Fibroblast of skin of scalp (primary cell): ENCODE measurements around the gene ZNF571. TPM values are rescaled to one million over a fixed set of nuclear protein-coding genes. Genes with fewer than 3 reads are reported as not detected.

ENCODE experiments used
- DNase-seq: peaks from one replicate; pipeline ENCODE4 v3.0.0-alpha.2; 2013
- polyA plus RNA-seq, 2 experiments: library from polyadenylated mRNA; unstranded; fragments of 120-200 nt; gene quantifications; one replicate each; pipeline ENCODE4 v1.2.1, GENCODE V29; 2013; ENCODE audit not compliant: insufficient read length in 2 of 2

ZNF571 gene
- polyA plus RNA-seq (2013, experiment 1 of 2; ENCODE audit: insufficient read length), result 2.4 TPM
- polyA plus RNA-seq (2013, experiment 2 of 2; ENCODE audit: insufficient read length), result 2.3 TPM

DNA sequence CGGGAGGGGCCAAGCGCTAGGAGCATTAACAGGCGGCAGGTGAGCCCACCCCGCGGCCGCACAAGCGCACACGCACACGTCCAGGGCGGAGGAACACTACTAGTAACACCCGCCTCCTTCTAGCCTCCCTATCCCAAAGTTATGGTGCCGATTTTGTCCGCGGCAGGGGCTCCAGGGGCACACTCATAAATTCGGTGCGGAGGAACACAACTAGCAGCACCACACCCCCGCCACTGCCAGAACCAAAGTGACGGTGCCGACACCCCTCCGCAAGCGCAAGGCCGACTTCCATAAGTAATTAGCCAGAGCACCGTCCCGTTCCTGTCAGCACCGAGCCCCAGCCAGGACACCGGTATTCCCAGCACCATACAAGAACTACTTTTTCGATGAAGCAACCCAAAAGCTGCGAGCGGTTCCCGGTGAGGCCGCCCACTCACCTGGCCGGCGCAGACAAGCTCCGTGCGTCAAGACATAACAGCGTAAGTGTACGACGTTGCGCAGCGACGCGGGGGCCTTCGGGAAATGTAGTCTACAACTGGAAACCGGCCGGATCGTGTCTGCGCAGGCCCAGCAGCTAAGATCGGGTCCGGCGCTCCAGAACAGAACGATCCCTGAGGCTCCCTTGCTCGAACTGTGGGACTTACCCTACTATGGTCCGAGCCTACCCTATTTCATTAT lies at the start of gene ZNF571, which contains the start of gene ZNF540:
ZNF571 (minus strand) TSS at position 489 of the 678 bp plus-strand sequence. CDS start 8,116 bp downstream, outside the sequence.
ZNF540 (plus strand) TSS at position 573 of the 678 bp plus-strand sequence. CDS start 3,572 bp downstream, outside the sequence.
- peak; percentile 87 for DNase-seq

DNA sequence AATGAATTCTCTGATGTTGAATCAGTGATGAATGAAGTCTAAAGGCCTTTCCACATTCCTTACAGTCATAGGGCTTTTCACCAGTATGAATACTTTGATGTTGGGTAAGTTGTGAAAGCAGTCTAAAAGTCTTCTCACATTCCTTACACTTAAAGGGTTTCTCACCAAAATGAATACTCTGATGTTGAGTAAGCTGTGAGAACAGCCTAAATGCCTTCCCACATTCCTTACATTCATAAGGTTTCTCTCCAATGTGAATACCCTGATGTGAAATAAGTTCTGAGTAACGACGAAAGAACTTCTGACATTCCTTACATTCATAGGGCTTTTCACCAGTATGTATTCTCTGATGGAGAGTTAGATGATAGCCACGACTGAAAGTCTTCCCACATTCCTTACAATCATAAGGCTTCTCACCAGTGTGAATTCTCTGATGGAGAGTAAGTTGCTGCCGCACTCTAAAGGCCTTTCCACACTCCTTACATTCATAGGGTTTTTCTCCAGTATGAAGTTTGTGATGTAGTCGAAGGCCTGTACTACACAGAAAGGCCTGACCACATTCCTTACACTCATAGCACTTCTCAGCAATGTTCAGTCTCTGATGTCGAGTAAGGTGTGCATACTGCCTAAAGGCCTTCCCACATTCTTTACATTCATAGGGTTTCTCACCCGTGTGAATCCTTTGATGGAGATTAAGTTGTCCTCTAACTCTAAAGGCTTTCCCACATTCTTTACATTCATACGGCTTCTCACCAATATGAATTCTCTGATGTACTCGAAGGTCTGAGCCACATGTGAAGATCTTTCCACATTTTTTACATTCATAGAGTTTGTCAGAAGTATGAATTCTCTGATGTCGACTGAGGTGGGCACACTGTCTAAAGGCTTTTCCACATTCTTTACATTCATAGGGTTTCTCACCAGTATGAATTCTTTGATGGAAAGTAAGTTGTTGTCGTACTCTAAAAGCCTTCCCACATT lies 40.8 kb upstream of the ZNF571 start:
- peak; percentile 3 for DNase-seq

DNA sequence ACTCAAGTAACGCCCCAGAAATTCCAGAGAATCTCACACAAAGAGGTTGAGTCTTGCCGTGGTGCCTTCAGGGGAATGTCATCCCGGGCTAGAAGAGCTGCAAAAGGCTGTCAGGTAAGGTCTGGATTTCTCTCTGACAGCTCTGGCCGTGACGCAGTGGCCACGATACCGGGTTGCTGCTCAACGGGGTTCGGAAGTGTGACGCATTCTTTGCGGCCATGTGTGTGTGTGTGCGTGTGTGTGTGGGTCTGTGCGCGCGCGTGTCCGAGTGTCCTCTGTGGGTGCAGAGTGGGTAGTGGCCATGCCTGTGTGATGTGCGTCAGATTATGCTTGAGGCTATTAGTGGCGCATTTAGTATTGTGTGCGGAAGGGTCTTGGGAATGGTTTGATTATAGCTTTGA lies 390 bp upstream of the ZNF571 start:
- DNase-seq, result no peak

DNA sequence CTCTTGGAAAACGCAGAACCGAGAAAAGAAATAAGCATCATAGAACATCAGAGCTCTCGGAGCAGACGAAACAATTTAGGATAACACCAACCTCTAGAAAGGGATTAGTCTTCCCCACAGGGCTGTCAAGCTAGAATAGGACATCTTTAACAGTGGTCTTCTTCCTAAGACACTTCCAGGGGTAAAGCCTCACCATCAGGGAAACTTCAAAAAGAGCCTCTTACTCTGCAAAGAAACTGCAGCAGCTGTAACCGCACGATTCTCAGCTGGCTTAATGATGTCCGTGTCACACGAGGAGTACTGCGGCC lies 642 bp downstream of the ZNF571 start:
- DNase-seq, result no peak

DNA sequence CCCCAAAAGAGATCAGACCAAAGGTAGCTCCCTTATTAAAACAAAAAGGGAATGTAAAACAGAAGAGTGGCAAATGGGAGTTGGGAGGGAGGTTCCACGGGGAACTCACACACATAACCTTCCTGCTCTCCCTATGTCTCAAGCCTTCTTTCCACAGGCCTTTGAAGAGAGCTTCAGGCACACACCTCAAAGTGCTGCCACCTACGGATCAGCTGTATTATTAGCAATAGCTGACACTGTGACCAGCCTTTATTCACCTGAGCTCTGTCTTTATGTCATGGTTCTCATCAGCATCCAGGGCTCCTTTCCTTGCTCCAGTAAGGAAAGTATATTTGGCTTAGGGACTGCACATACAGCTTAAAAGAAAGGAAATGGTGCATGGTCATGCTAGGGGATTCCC lies 11.3 kb downstream of the ZNF571 start:
- no peak for DNase-seq

DNA sequence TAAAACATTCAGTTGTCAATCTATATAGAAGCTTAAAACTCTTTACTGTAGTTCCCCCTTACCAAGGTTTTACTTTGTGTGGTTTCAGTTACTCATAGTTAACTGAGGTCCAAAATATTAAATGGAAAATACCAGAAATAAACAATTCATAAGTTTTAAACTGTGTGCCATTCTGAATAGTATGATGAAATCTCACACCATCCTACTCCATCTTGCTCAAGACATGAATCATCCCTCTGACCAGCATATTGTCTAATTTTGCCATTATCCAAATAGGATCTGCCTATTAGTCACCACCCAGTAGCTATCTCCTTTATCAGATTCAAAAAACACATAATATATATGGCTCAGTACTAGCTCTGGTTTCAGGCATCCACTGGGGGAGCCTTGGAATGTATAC lies 22.4 kb downstream of the ZNF571 start:
- DNase-seq, result no peak

DNA sequence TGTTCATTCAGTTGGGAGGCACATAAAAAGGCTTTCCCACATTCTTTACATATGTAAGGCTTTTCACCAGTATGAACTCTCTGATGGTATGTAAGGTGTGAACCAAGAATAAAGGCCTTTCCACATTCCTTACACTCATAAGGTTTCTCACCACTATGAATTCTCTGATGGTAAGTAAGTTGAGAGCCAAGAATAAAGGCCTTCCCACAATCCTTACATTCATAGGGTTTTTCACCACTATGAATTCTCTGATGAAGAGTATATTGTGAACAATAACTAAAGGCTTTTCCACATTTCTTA lies 29.3 kb downstream of the ZNF571 start:
- no peak for DNase-seq

DNA sequence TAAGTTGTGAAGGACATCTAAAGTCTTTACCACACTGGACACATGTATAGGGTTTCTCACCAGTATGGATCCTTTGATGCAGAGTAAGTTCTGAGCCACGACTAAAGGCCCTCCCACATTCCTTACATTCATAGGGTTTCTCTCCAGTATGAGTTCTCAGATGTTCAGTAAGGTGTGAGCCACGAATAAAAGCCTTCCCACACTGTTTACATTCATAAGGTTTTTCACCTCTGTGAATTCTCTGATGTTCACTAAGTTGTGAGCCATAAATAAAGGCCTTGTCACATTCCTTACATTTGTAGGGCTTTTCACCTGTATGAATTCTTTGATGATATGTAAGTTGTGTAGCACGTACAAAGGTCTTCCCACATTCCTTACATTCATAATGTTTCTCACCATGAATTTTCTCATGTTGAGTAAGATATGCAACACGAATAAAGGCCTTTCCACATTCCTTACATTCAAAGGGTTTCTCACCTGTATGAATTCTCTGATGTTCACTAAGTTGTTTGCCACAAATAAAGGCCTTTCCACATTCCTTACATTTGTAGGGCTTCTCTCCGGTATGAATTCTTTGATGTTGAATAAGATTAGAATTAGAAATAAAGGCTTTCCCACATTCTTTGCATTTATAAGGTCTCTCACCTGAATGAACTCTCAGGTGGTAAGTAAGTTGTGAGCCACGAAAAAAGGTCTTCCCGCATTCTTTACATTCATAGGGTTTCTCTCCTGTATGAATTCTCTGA lies 29.8 kb downstream of the ZNF571 start:
- no peak for DNase-seq

DNA sequence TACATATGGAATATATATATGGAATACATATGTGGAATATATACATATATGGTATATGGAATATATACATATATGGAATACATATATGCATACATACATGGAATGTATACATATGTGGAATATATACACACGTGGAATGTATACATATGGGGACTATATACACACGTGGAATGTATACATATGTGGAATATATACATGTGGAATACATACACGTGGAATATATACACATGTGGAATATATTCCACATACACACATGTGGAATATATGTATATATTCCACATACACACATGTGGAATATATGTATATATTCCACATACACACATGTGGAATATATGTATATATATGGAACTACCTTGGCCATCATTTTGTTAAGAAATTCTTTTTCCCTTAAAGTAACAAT lies 31.1 kb downstream of the ZNF571 start:
- no peak for DNase-seq

DNA sequence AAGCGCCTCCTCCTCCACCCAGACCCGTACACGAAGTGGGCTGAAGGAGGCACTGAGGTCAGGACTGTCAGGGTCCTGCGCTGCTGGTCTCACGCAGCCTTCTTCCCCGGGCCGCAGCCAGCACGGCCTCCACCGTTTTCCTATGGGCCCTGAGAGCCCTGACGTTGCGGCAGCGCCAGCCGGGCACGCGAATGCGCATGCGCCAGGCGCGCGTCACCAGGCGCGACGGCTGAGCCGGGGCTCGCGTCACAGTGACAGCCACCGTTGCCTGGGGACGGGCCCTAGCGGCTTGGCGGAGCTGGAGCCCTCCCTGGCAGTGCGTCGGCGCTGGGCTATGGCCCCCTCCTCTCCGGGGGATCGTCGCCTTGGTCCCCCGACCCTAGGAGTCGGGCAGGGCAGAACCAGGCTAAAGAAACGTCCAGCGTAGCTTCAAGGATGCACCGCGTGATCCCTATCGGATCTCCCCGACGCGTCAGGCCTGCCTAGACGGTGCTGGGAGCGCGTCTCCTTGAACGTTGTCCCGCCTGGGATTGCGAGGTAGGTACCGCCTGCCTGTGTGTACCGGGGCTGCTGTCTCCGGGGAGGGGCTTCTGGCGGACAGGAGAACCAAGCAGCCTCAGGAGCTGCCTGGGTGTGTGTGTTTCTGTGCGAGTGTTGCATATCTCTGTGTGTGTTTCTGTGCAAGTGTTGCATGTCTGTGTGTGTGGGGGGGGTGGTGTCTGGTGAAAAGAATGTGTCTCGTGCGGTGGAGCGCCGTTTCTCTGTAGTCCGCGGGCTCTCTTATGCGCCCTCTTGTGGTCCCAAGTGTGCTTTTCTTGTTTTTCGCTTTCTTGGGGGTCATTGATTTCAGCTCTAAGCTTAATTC lies 43.2 kb downstream of the ZNF571 start:
- peak; percentile 77 for DNase-seq

DNA sequence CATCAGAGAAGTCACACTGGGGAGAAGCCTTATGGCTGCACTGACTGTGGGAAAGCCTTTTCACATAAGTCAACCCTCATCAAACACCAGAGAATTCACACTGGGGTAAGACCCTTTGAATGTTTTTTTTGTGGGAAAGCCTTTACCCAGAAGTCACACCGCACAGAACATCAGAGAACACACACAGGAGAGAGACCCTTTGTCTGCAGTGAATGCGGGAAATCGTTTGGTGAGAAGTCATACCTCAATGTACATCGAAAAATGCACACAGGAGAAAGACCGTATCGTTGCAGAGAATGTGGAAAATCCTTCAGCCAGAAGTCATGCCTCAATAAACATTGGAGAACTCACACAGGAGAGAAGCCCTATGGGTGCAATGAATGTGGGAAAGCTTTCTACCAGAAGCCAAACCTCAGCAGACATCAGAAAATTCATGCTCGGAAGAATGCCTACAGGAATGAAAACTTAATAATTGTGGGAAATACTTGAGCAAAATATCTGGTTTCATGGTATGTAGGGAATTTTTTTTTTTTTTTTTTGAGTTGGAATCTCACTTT lies 57.1 kb downstream of the ZNF571 start:
- DNase-seq, result no peak

DNA sequence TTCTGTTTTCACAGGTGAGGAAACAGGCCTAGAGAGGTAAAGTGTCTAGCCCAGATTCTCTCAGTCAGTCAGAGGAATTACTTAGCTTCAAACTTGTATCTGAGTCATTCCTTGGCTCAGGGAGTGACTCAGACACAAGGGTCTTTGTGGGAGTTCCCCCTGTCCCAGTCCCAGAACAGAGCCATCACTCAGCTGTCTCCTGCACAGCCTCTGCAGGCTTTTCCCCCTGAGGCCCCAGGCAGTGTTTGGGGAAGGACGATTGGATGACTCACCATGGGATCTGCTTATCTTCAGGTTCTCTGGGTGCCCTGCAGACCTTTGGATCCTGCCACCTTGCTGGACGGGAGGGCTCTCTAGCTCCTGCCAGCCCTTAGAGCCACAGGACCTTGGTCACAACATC lies 74.7 kb downstream of the ZNF571 start:
- no peak for DNase-seq
